Vagina (tissue), 2 donors: ENCODE data around the gene WBP2. TPM values are rescaled to one million over a fixed set of nuclear protein-coding genes. Genes with fewer than 3 reads are reported as not detected.

ENCODE experiments used
- DNase-seq, 2 donors: peaks; one replicate each; pipeline ENCODE4 v3.0.0-alpha.2; 2017; ENCODE audit errors: extremely low spot score in 2 of 2
- H3K27ac ChIP-seq: fragments of 200-600 bp; sonication (generic); one replicate; pipeline ENCODE4 v1.5.1; 2019
- H3K27me3 ChIP-seq: fragments of 200-600 bp; sonication (generic); one replicate; pipeline ENCODE4 v1.5.1; 2019
- H3K36me3 ChIP-seq, 2 donors: fragments of 200-600 bp; sonication (generic); one replicate each; pipeline ENCODE4 v1.5.1; 2017 to 2019
- H3K4me1 ChIP-seq: fragments of 200-600 bp; sonication (generic); one replicate; pipeline ENCODE4 v1.5.1; 2019
- H3K4me3 ChIP-seq, 2 donors: fragments of 200-600 bp; sonication (generic); 1 replicate in 1 of 2; 2 replicates in 1 of 2; pipeline ENCODE4 v1.5.1; 2016 to 2019
- H3K9me3 ChIP-seq: fragments of 200-600 bp; sonication (generic); one replicate; pipeline ENCODE4 v1.5.1; 2019
- CTCF ChIP-seq, 3 experiments: fragments of 450-650 bp in 2 of 3; fragments of 200-600 bp in 1 of 3; sonication (generic) in 1 of 3; IDR thresholded peaks; one replicate each; pipeline ENCODE4 v1.5.1; 2017 to 2019; ENCODE audit warnings: antibody characterized with exemption in 3 of 3, mild to moderate bottlenecking in 2 of 3, moderate library complexity in 2 of 3
- POLR2A ChIP-seq, 2 donors: fragments of 450-650 bp; IDR thresholded peaks; one replicate each; pipeline ENCODE4 v1.6.1; 2017; ENCODE audit warnings: antibody characterized with exemption in 2 of 2, mild to moderate bottlenecking in 2 of 2, moderate library complexity in 2 of 2
- POLR2AphosphoS5 ChIP-seq, 2 donors: sonication (generic); formaldehyde crosslinking; IDR thresholded peaks; one replicate each; pipeline ENCODE4 v1.9.0; 2017; ENCODE audit warnings: antibody characterized with exemption in 2 of 2, mild to moderate bottlenecking in 2 of 2, low read depth in 1 of 2; ENCODE audit not compliant: insufficient read depth in 1 of 2
- intact Hi-C: fragments of 100-400 bp; cut with DNase I; formaldehyde crosslinking; loops from one replicate; pipeline ENCODE4 v1.15.1; 2023
- total RNA-seq: library from RNA; depleted of rRNA; stranded (reverse); fragments of >200 nt; gene quantifications from one replicate; pipeline ENCODE4 v1.2.3, GENCODE V29; 2016

Gene WBP2
- total RNA-seq, 1 donor from 2014 or later: 54.3 TPM

GRCh38 chr17:75823257-75824041 lies 31.7 kb downstream of the WBP2 start:
- Histone ChIP-seq H3K4me1 (peaks cover 31% of the 10 kb centered on the region), H3K27ac (no peak overlapping the region), H3K27me3 (no peaks in the 10 kb centered on the region), H3K4me3 (no peak overlapping the region), H3K36me3 (peaks cover 0 to 45% of the 10 kb centered on the region in 2 donors), H3K9me3 (no peaks in the 10 kb centered on the region)
- DNase-seq: no peak
- intact Hi-C loops: no loop called here
- TF ChIP-seq POLR2A (IDR thresholded peaks at IDR 0.05) (no peak), POLR2AphosphoS5 (IDR thresholded peaks at IDR 0.05; ENCODE audit: insufficient read depth in 1 of 2, low read depth in 1 of 2) (no peak), CTCF (IDR thresholded peaks at IDR 0.05) (no peak)

GRCh38 chr17:75822800-75823166 lies 32.4 kb downstream of the WBP2 start:
- no peaks in the 10 kb centered on the region for H3K27me3 ChIP-seq
- H3K27ac ChIP-seq: no peak overlapping the region
- TF ChIP-seq POLR2AphosphoS5 (IDR thresholded peaks at IDR 0.05; ENCODE audit: insufficient read depth in 1 of 2, low read depth in 1 of 2): no peak
- TF ChIP-seq POLR2A (IDR thresholded peaks at IDR 0.05): no peak
- no peak for TF ChIP-seq CTCF (IDR thresholded peaks at IDR 0.05)
- H3K4me3 ChIP-seq: no peak overlapping the region
- H3K4me1 ChIP-seq: peaks cover 25% of the 10 kb centered on the region
- no peaks in the 10 kb centered on the region for H3K9me3 ChIP-seq
- H3K36me3 ChIP-seq: peaks cover 0 to 52% of the 10 kb centered on the region in 2 donors
- DNase-seq: no peak
- intact Hi-C loops: no loop called here

- H3K36me3 ChIP-seq: peaks cover 0 to 57% of the 10 kb centered on the region in 2 donors
- TF ChIP-seq CTCF (IDR thresholded peaks at IDR 0.05) (no peak), POLR2AphosphoS5 (IDR thresholded peaks at IDR 0.05; ENCODE audit: insufficient read depth in 1 of 2, low read depth in 1 of 2) (no peak), POLR2A (IDR thresholded peaks at IDR 0.05) (no peak)
- H3K4me3 ChIP-seq: no peak overlapping the region
- no peak overlapping the region for H3K27ac ChIP-seq
- no peak for DNase-seq
- H3K9me3 ChIP-seq: no peaks in the 10 kb centered on the region
- H3K4me1 ChIP-seq: peaks cover 20% of the 10 kb centered on the region
- intact Hi-C loops: no loop called here
- no peaks in the 10 kb centered on the region for H3K27me3 ChIP-seq
Measured at GRCh38 chr17:75822119-75822799, 32.9 kb downstream of the WBP2 start.

- H3K27ac ChIP-seq: no peak overlapping the region
- intact Hi-C loops: no loop called here
- H3K27me3 ChIP-seq: no peaks in the 10 kb centered on the region
- H3K9me3 ChIP-seq: no peaks in the 10 kb centered on the region
- H3K36me3 ChIP-seq: peaks cover 0 to 64% of the 10 kb centered on the region in 2 donors
- no peak for TF ChIP-seq POLR2A (IDR thresholded peaks at IDR 0.05)
- TF ChIP-seq POLR2AphosphoS5 (IDR thresholded peaks at IDR 0.05; ENCODE audit: insufficient read depth in 1 of 2, low read depth in 1 of 2): no peak
- TF ChIP-seq CTCF (IDR thresholded peaks at IDR 0.05): no peak
- no peak for DNase-seq
- H3K4me1 ChIP-seq: peaks cover 13% of the 10 kb centered on the region
- H3K4me3 ChIP-seq: no peak overlapping the region
Measured at GRCh38 chr17:75821552-75821951, 33.6 kb downstream of the WBP2 start.
